Measurements from ENCODE around the gene C4orf17.

The C4orf17 gene

GRCh38 chr4:99585516-99585915, 74.7 kb downstream of the C4orf17 start:
- H3K36me3 ChIP-seq (replicated peaks), result no peaks in the 10 kb centered on the region
- in situ Hi-C loops (cut with HindIII; ENCODE audit: low pct_ligation_motif_present, low sequenced_read_pairs), result no loop called here
- no peaks in the 10 kb centered on the region for H3K27me3 ChIP-seq (replicated peaks)
- no peak overlapping the region for H3K27ac ChIP-seq
- H3K4me3 ChIP-seq (ENCODE audit: low read depth, low read length), result no peak overlapping the region
- no peak for DNase-seq
- TF ChIP-seq CTCF (IDR thresholded peaks at IDR 0.05; ENCODE audit: low read depth, low read length, missing control alignments), result no peak

- in situ Hi-C loops (cut with HindIII; ENCODE audit: low pct_ligation_motif_present, low sequenced_read_pairs), result no loop called here
These were observed 75.5 kb downstream of the C4orf17 start for GRCh38 chr4:99586322-99586721.

GRCh38 chr4:99586797-99587196, 76.0 kb downstream of the C4orf17 start:
- H3K36me3 ChIP-seq (replicated peaks), result no peaks in the 10 kb centered on the region
- no peak overlapping the region for H3K4me3 ChIP-seq (ENCODE audit: low read depth, low read length)
- no peak for DNase-seq
- no peak overlapping the region for H3K27ac ChIP-seq
- in situ Hi-C loops (cut with HindIII; ENCODE audit: low pct_ligation_motif_present, low sequenced_read_pairs), result no loop called here
- no peaks in the 10 kb centered on the region for H3K27me3 ChIP-seq (replicated peaks)
- no peak for TF ChIP-seq CTCF (IDR thresholded peaks at IDR 0.05; ENCODE audit: low read depth, low read length, missing control alignments)

More at GRCh38 chr4:99586322-99586721, 75.5 kb downstream of the C4orf17 start:
- DNase-seq, result no peak
- no peak for TF ChIP-seq CTCF (IDR thresholded peaks at IDR 0.05; ENCODE audit: low read depth, low read length, missing control alignments)
- Histone ChIP-seq H3K4me3 (ENCODE audit: low read depth, low read length) (no peak overlapping the region), H3K27ac (no peak overlapping the region), H3K36me3 (replicated peaks) (no peaks in the 10 kb centered on the region), H3K27me3 (replicated peaks) (no peaks in the 10 kb centered on the region)

- Histone ChIP-seq H3K27me3 (replicated peaks) (no peaks in the 10 kb centered on the region), H3K4me3 (ENCODE audit: low read depth, low read length) (no peak overlapping the region), H3K27ac (no peak overlapping the region), H3K36me3 (replicated peaks) (no peaks in the 10 kb centered on the region)
- TF ChIP-seq CTCF (IDR thresholded peaks at IDR 0.05; ENCODE audit: low read depth, low read length, missing control alignments), result no peak
- DNase-seq, result no peak
- in situ Hi-C loops (cut with HindIII; ENCODE audit: low pct_ligation_motif_present, low sequenced_read_pairs), result no loop called here
These were observed 76.5 kb downstream of the C4orf17 start for GRCh38 chr4:99587309-99587708.

- in situ Hi-C loops (cut with HindIII; ENCODE audit: low pct_ligation_motif_present, low sequenced_read_pairs), result no loop called here
- H3K36me3 ChIP-seq (replicated peaks), result no peaks in the 10 kb centered on the region
- no peak overlapping the region for H3K4me3 ChIP-seq (ENCODE audit: low read depth, low read length)
- no peak for TF ChIP-seq CTCF (IDR thresholded peaks at IDR 0.05; ENCODE audit: low read depth, low read length, missing control alignments)
- no peaks in the 10 kb centered on the region for H3K27me3 ChIP-seq (replicated peaks)
- H3K27ac ChIP-seq, result no peak overlapping the region
- no peak for DNase-seq
These were observed 77.0 kb downstream of the C4orf17 start for GRCh38 chr4:99587803-99588202.

GRCh38 chr4:99591757-99592156, 80.9 kb downstream of the C4orf17 start:
- TF ChIP-seq CTCF (IDR thresholded peaks at IDR 0.05; ENCODE audit: low read depth, low read length, missing control alignments), result no peak
- Histone ChIP-seq H3K4me3 (ENCODE audit: low read depth, low read length) (no peak overlapping the region), H3K27ac (no peak overlapping the region), H3K36me3 (replicated peaks) (no peaks in the 10 kb centered on the region), H3K27me3 (replicated peaks) (no peaks in the 10 kb centered on the region)
- in situ Hi-C loops (cut with HindIII; ENCODE audit: low pct_ligation_motif_present, low sequenced_read_pairs), result no loop called here
- DNase-seq, result no peak
